Panc1 (cell line): ENCODE results near the gene EIF4G3.

Source experiments
- CTCF ChIP-seq: fragments of 450-650 bp; IDR thresholded peaks from 2 replicates; pipeline ENCODE4 v1.5.1; 2017; ENCODE audit warnings: mild to moderate bottlenecking
- POLR2AphosphoS5 ChIP-seq: IDR thresholded peaks from 2 replicates; pipeline ENCODE4 v1.6.1; 2012; ENCODE audit warnings: mild to moderate bottlenecking, low read depth, low read length, moderate library complexity
- TF ChIP-seq, protein P1 (sequence below), 2 experiments: IDR thresholded peaks; 2 replicates each; pipeline ENCODE4 v1.6.1; 2011 to 2012; ENCODE audit warnings: low read depth in 2 of 2, control low read depth in 1 of 2, low read length in 1 of 2, mild to moderate bottlenecking in 1 of 2, moderate library complexity in 1 of 2; ENCODE audit not compliant: insufficient read depth in 1 of 2

DNA sequence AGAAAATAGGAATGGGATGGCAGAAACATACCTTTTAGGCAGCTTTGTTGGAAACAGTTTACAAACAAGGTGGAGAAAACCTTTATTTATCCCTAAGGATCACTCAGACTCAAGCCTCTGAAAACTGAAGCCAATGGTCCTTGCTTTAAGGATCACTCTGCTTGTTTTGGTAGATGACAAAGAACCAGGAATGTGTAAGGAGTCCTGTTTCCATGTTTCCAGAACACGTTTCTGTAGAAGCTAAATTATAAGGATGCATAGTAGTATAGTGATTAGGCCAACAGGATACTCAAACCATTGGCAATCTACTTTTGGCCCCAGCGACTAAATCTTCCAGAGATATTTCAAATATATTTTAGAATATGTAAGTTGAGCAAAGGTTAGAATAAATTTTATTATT is 240.5 kb downstream of the EIF4G3 start:
- no peak for TF ChIP-seq POLR2AphosphoS5
- TF ChIP-seq CTCF: no peak
- TF ChIP-seq, protein P1, sequence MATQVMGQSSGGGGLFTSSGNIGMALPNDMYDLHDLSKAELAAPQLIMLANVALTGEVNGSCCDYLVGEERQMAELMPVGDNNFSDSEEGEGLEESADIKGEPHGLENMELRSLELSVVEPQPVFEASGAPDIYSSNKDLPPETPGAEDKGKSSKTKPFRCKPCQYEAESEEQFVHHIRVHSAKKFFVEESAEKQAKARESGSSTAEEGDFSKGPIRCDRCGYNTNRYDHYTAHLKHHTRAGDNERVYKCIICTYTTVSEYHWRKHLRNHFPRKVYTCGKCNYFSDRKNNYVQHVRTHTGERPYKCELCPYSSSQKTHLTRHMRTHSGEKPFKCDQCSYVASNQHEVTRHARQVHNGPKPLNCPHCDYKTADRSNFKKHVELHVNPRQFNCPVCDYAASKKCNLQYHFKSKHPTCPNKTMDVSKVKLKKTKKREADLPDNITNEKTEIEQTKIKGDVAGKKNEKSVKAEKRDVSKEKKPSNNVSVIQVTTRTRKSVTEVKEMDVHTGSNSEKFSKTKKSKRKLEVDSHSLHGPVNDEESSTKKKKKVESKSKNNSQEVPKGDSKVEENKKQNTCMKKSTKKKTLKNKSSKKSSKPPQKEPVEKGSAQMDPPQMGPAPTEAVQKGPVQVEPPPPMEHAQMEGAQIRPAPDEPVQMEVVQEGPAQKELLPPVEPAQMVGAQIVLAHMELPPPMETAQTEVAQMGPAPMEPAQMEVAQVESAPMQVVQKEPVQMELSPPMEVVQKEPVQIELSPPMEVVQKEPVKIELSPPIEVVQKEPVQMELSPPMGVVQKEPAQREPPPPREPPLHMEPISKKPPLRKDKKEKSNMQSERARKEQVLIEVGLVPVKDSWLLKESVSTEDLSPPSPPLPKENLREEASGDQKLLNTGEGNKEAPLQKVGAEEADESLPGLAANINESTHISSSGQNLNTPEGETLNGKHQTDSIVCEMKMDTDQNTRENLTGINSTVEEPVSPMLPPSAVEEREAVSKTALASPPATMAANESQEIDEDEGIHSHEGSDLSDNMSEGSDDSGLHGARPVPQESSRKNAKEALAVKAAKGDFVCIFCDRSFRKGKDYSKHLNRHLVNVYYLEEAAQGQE (IDR thresholded peaks at IDR 0.05; ENCODE audit: insufficient read depth in 1 of 2, low read depth in 2 of 2, low read length in 1 of 2): no peak
